HG02943 (cell line): ENCODE data around the gene MLKL.
"Not testable (repeated sequence)": the region's sequence is repeated elsewhere in the genome, so short reads cannot be mapped to it uniquely, and the experiment has no call there.

ENCODE experiments used
- ATAC-seq: cut with Tn5 transposase; IDR thresholded peaks from one replicate; pipeline ENCODE4 v1.9.1; 2021; ENCODE audit warnings: mild to moderate bottlenecking, low read depth, moderate library complexity; ENCODE audit not compliant: unreplicated experiment

The MLKL gene

DNA sequence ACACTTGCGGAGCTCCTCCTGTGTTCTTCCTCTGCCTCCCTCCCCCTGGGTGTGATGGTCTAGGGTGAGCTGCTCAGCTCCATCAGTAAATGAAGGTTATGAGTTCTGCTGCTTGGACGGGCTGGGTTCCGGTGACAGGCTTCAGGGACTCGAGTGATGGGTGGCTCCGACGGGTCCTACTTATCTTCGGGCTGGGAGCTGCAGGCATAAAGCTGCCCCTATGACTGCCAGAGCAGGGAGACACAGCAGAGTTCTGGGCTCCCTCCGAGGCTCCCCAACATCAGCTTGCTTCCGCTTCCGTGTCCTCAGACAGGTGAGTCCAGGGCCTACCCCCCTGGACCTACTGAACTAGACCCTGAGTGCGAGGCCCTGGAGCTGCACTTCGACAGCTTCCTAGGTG, 11.3 kb upstream of the MLKL start:
- no peak for ATAC-seq

GRCh38 chr16:74710401-74710800, 9.7 kb upstream of the MLKL start:
- no peak for ATAC-seq

DNA sequence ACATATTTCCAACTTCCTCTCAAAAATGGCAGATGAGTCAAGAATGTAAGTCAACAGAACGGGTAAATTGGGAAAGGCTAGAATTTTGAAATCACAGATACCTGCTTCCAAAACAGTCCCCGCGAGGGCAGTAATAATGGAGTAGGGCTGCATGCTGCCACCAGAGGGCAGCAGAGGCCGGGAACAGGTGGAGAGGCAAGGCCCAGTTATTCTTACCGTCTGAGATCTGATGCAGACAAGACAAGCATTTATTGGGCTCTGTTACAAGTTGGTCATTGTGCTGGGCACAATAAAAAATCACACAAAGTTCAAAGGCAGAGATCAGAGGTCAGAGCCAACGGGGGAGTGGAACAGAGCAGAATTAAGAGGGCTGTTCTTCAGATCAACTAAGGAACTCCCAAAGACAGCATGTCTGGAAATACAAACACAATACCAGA, 8.8 kb upstream of the MLKL start:
- peak; percentile 82 for ATAC-seq

DNA sequence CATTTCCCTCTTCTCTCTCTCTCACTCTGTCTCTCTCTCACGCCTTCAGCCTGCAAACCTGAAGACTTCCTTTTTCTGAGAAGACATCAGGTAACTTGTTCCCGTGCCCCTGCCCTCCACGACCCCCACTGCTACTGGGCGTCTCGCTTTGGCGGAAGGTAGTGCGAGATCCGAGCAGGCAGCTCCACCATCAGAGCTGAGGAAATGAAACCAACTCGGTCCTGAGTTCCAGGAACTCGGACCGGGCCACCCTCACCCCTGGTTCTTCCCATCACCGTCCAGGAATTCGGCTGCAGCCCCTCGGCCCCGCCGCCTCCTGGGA, 585 bp downstream of the MLKL start:
- no peak for ATAC-seq

GRCh38 chr16:74699666-74700065, 996 bp downstream of the MLKL start:
- ATAC-seq, result no peak

- ATAC-seq, result no peak
Measured at GRCh38 chr16:74698222-74698621, 2.4 kb downstream of the MLKL start.

- ATAC-seq, result peak; percentile 78
Measured at GRCh38 chr16:74695450-74696422, 4.9 kb downstream of the MLKL start.

GRCh38 chr16:74691093-74691855, 9.4 kb downstream of the MLKL start:
- no peak for ATAC-seq

DNA sequence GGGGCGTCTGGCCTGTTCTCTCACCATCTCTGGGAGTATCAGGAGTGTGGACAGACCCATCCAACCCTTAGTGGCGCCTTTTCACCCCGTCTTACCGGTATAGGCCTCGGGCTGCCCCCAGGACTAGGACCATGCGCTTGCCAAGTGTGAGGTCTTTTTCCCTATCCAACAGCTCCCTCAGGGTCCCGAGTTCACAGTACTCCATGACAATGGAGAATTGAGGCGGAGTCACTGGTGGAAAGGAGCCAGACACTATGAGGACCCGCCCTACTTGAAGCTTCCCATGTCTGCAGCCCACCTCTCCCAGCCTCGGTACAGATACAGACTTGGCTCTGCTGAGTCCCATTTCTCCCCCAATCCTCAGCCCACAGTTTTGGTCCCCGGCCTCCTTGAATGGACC, 18.1 kb downstream of the MLKL start:
- no peak for ATAC-seq

GRCh38 chr16:74680681-74681080, 20.0 kb downstream of the MLKL start:
- no peak for ATAC-seq

DNA sequence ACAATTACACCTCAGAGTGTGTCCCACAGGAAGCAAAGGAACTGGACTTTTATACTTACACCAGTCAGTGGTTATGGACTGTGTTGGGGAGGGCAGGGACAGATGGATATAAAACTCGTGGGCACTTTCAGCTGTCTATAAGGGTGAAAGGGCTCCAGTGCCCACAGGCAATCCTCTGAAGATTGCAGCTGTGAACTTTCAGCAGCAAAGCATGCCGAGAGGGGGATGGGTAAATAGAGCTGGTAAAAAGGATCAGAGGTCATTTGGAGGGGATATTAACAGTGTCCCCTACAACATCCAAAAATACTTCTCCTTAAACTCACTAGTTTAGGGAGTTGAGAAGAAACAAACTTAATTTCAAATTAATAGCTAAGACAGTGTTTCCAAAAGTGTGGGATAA, 20.7 kb downstream of the MLKL start:
- ATAC-seq, result no peak

GRCh38 chr16:74677868-74678267, 22.8 kb downstream of the MLKL start:
- no peak for ATAC-seq

GRCh38 chr16:74673876-74674275, 26.8 kb downstream of the MLKL start:
- ATAC-seq, result no peak

- not testable (repeated sequence) for ATAC-seq
Measured at GRCh38 chr16:74668877-74669276, 31.8 kb downstream of the MLKL start.

DNA sequence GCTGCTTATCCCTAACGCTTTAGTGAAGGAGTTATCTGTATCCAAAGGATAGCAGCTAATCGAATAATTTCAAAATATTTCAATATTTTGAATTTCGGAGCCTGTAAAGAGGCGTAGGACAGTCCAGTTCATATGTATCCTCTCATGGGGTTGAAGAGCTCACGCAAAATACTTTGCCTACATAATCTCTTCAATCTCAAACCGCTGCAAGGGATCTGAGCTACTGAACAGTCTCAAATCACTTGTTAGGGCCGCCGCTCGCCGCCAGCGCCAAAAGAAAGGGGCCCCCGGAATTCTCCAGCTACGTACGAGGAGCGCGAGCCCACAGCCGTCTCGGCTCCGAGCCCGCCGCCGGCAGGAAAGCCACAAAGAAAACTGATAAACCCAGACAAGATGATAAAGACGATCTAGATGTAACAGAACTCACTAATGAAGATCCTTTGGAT, 33.4 kb downstream of the MLKL start:
- no peak for ATAC-seq

DNA sequence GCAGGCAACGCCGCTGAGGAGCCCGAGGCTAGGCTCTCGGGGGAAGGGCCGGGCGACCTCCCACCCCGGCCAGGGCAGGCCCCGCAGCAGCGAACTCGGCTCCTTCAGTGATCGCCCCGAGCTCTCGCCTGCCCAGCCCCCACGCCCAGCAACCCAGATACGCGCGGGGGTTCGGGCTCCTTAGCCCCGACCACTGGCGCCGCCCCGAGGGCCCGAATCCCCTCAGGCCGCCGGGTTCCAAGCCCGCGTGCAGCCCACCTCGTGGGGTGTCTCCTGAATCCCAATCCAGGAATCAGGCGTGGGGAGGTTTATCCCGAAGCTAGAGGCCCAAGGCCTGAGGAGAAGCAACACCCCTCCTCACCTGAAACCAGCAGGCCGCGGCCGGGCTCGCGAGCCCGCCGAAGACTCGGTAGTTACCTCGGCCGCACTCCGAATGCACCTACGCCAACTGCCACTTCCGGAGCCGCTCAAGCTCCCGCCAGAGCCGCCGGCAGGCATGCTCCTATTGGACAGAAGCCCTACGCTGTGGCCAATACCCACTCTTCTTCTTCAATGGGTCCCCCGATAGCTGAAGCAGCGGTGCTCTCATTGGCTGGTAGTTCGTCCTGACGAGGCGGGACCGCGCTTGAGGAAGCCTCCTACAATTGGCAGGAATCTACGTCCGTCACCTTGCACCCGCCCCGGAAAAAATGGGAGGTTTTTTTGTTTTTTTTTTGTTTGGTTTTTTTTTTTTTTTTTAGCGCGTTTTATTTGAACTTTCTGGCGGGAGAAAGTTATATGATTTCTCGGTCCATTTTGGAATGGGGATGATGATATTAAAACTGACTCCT, 34.0 kb downstream of the MLKL start, which contains the start of gene RFWD3:
RFWD3 (minus strand) TSS at position 453 of the 830 bp plus-strand sequence. CDS start 5,428 bp downstream, outside the sequence.
- peak; percentile 99 for ATAC-seq

DNA sequence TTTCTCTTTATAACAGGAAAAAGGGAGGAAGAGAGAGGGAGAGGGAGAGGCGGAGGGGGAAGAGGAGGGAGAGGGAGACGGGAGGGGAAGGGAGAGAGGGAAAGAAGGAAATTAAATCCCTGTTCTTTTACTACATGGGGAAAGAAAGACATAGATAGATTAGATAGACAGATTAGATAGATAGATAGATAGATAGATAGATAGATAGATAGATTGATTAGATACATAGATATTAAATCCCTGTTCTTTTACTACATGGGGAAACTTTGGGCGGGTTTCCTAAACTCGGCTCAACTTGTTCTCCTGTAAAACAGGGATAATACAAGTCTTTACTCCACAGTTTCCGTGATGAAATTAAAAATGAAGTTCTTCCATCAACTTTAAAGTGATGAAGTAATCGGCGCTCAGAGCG, 34.6 kb downstream of the MLKL start:
- no peak for ATAC-seq

- no peak for ATAC-seq
Measured at GRCh38 chr16:74661064-74661463, 39.6 kb downstream of the MLKL start.

DNA sequence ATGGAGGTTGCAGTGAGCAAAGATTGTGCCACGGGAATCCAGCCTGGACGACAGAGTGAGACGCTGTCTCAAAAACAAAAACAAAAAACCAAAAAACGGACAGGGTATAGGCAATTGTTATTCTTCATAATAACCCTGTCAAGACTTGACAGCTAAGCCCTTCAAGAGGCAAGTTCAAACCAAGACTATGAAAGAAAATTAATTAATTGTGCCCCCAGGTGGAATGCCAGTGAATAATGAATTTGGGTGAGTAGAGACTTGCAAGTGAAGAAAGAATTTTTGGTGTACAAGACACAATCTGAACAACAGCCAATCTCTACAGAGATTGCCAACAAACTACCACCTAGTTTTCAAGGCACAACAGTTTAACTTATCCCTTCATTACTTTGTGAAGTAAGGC, 40.3 kb downstream of the MLKL start:
- ATAC-seq, result no peak

DNA sequence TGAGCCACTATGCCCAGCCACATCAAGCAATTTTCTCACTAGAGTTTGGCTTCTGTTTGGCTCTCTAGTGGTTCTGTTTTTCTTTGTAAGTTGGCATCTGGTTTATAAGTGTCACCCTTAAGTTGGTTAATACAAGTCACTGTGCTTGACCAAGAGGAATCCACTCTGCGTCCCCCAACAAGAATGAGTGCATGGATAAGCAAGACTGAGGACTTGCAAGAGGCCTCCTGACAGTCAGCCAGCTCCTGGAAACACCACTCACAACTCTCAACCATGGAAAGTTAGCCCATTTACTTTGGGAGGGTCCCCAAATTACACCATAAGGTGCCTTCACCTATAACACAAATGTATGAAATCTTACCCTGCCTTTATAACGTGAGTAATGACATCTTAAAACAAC, 41.6 kb downstream of the MLKL start:
- ATAC-seq, result no peak
